Measurements from ENCODE around the gene TMEM8B.

- TF ChIP-seq CTCF (IDR thresholded peaks at IDR 0.05 in 8 of 11, conservative IDR thresholded peaks at IDR 0.05 in 3 of 11) (no peak), POLR2AphosphoS5 (IDR thresholded peaks at IDR 0.05) (no peak)
Measured at GRCh38 chr9:35854091-35854762, 25.2 kb downstream of the TMEM8B start.
